HG03139 (cell line): ENCODE measurements around the gene ENTREP1.
"Not testable (repeated sequence)": the region's sequence is repeated elsewhere in the genome, so short reads cannot be mapped to it uniquely, and the experiment has no call there.

Experiments used
- ATAC-seq: cut with Tn5 transposase; IDR thresholded peaks from one replicate; pipeline ENCODE4 v1.9.1; 2021; ENCODE audit not compliant: unreplicated experiment

Gene ENTREP1

GRCh38 chr9:69400470-69400869 is 75.5 kb downstream of the ENTREP1 start:
- ATAC-seq = no peak

- ATAC-seq = not testable (repeated sequence)
Measured at GRCh38 chr9:69409936-69410335, 84.9 kb downstream of the ENTREP1 start.

- no peak for ATAC-seq
Measured at GRCh38 chr9:69411246-69411645, 86.2 kb downstream of the ENTREP1 start.

GRCh38 chr9:69411931-69412740 is 87.1 kb downstream of the ENTREP1 start:
- no peak for ATAC-seq

- no peak for ATAC-seq
Measured at GRCh38 chr9:69412741-69413150, 87.7 kb downstream of the ENTREP1 start.

GRCh38 chr9:69420611-69421270 is 95.7 kb downstream of the ENTREP1 start:
- no peak for ATAC-seq

GRCh38 chr9:69421908-69422801 is 97.1 kb downstream of the ENTREP1 start:
- ATAC-seq = no peak

GRCh38 chr9:69425136-69425801 is 100.3 kb downstream of the ENTREP1 start:
- ATAC-seq = no peak

GRCh38 chr9:69427286-69427685 is 102.3 kb downstream of the ENTREP1 start:
- ATAC-seq = no peak

GRCh38 chr9:69428017-69428785 is 103.2 kb downstream of the ENTREP1 start:
- ATAC-seq = no peak

- no peak for ATAC-seq
Measured at GRCh38 chr9:69429281-69429680, 104.3 kb downstream of the ENTREP1 start.

- ATAC-seq = no peak
Measured at GRCh38 chr9:69430206-69430605, 105.2 kb downstream of the ENTREP1 start.

GRCh38 chr9:69431203-69431602 is 106.2 kb downstream of the ENTREP1 start:
- no peak for ATAC-seq

GRCh38 chr9:69431777-69432176 is 106.8 kb downstream of the ENTREP1 start:
- no peak for ATAC-seq

- ATAC-seq = no peak
Measured at GRCh38 chr9:69432623-69433022, 107.6 kb downstream of the ENTREP1 start.

- no peak for ATAC-seq
Measured at GRCh38 chr9:69433392-69433791, 108.4 kb downstream of the ENTREP1 start.

GRCh38 chr9:69433968-69434367 is 109.0 kb downstream of the ENTREP1 start:
- ATAC-seq = no peak

- not testable (repeated sequence) for ATAC-seq
Measured at GRCh38 chr9:69439654-69440053, 114.6 kb downstream of the ENTREP1 start.

GRCh38 chr9:69440254-69440955 is 115.4 kb downstream of the ENTREP1 start:
- not testable (repeated sequence) for ATAC-seq
